Left ventricle myocardium inferior (tissue), 1 donor: Measurements from ENCODE around the gene CTSD. TPM values are rescaled to one million over a fixed set of nuclear protein-coding genes. Genes with fewer than 3 reads are reported as not detected.

Experiments
- DNase-seq: peaks from one replicate; pipeline ENCODE4 v3.0.0-alpha.2; 2020
- H3K27ac ChIP-seq: fragments of 200-600 bp; replicated peaks from 2 replicates; pipeline ENCODE4 v1.8.0; 2021
- H3K27me3 ChIP-seq: fragments of 200-600 bp; 2 replicates; pipeline ENCODE4 v1.8.0; 2021; ENCODE audit warnings: low read depth
- H3K36me3 ChIP-seq: fragments of 200-600 bp; 2 replicates; pipeline ENCODE4 v1.8.0; 2021
- H3K4me1 ChIP-seq: fragments of 200-600 bp; 2 replicates; pipeline ENCODE4 v1.8.0; 2021
- H3K4me3 ChIP-seq: fragments of 200-600 bp; 2 replicates; pipeline ENCODE4 v1.8.0; 2021; ENCODE audit warnings: mild to moderate bottlenecking, moderate library complexity
- H3K9me3 ChIP-seq: fragments of 200-600 bp; replicated peaks from 2 replicates; pipeline ENCODE4 v1.8.0; 2021
- CTCF ChIP-seq: fragments of 200-600 bp; IDR thresholded peaks from 2 replicates; pipeline ENCODE4 v1.8.0; 2021; ENCODE audit warnings: antibody characterized with exemption, mild to moderate bottlenecking, borderline replicate concordance
- intact Hi-C: fragments of 100-400 bp; cut with micrococcal nuclease; formaldehyde crosslinking; loops from one replicate; pipeline ENCODE4 v1.11.0; 2022
- total RNA-seq: library from RNA; stranded (reverse); fragmentation: NEBNext Ultra II Directional; extraction: Animal tissue kit (Norgen Biotek cat#: 25700); gene quantifications from one replicate; pipeline ENCODE4 v1.2.1, GENCODE V29; 2021
- donor health status: DM: no; HTN: yes; CAD: no; lungs with severe emphysema.

The CTSD gene
- total RNA-seq, 1 donor from 2014 or later = 831 TPM

GRCh38 chr11:1736447-1736992, 27.2 kb downstream of the CTSD start:
- peaks cover 83% of the 10 kb centered on the region for H3K27me3 ChIP-seq
- no peak for TF ChIP-seq CTCF
- intact Hi-C loops = no loop called here

GRCh38 chr11:1735271-1735670, 28.5 kb downstream of the CTSD start:
- Histone ChIP-seq H3K27ac (no peak overlapping the region), H3K27me3 (peaks cover 92% of the 10 kb centered on the region), H3K9me3 (peaks cover 17% of the 10 kb centered on the region), H3K36me3 (no peaks in the 10 kb centered on the region), H3K4me3 (no peak overlapping the region), H3K4me1 (no peaks in the 10 kb centered on the region)
- intact Hi-C loops = no loop called here
- no peak for DNase-seq
- no peak for TF ChIP-seq CTCF

More at GRCh38 chr11:1736447-1736992, 27.2 kb downstream of the CTSD start:
- Histone ChIP-seq H3K9me3 (peaks cover 17% of the 10 kb centered on the region), H3K4me3 (no peak overlapping the region), H3K27ac (no peak overlapping the region), H3K4me1 (no peaks in the 10 kb centered on the region), H3K36me3 (no peaks in the 10 kb centered on the region)
- no peak for DNase-seq

GRCh38 chr11:1734641-1735081, 29.1 kb downstream of the CTSD start:
- Histone ChIP-seq H3K27me3 (peaks cover 96% of the 10 kb centered on the region), H3K36me3 (no peaks in the 10 kb centered on the region), H3K9me3 (peaks cover 17% of the 10 kb centered on the region), H3K4me3 (no peak overlapping the region), H3K4me1 (no peaks in the 10 kb centered on the region), H3K27ac (no peak overlapping the region)
- DNase-seq = no peak
- TF ChIP-seq CTCF = no peak
- intact Hi-C loops = no loop called here

- intact Hi-C loops = no loop called here
- no peak overlapping the region for H3K27ac ChIP-seq
- DNase-seq = no peak
- peaks cover 97% of the 10 kb centered on the region for H3K27me3 ChIP-seq
- TF ChIP-seq CTCF = no peak
- H3K4me1 ChIP-seq = no peaks in the 10 kb centered on the region
- no peak overlapping the region for H3K4me3 ChIP-seq
- no peaks in the 10 kb centered on the region for H3K36me3 ChIP-seq
- peaks cover 17% of the 10 kb centered on the region for H3K9me3 ChIP-seq
Measured at GRCh38 chr11:1733716-1734640, 29.7 kb downstream of the CTSD start.

- no peak overlapping the region for H3K4me3 ChIP-seq
- no peak for TF ChIP-seq CTCF
- no peak overlapping the region for H3K27ac ChIP-seq
- intact Hi-C loops = no loop called here
- DNase-seq = no peak
- no peaks in the 10 kb centered on the region for H3K36me3 ChIP-seq
- H3K4me1 ChIP-seq = no peaks in the 10 kb centered on the region
- peaks cover 17% of the 10 kb centered on the region for H3K9me3 ChIP-seq
- H3K27me3 ChIP-seq = peaks cover 97% of the 10 kb centered on the region
Measured at GRCh38 chr11:1733009-1733715, 30.6 kb downstream of the CTSD start.
